Right lobe of liver (tissue), 4 donors: ENCODE measurements around the gene UGCG.

ENCODE experiments used
- CTCF ChIP-seq, 4 donors: fragments of 200-600 bp in 3 of 4; fragments of 450-650 bp in 1 of 4; IDR thresholded peaks; one replicate each; pipeline versions ENCODE4 v1.5.1 to v1.8.0; 2016 to 2022; ENCODE audit warnings: antibody characterized with exemption in 4 of 4, mild to moderate bottlenecking in 2 of 4
- POLR2A ChIP-seq: fragments of 450-650 bp; IDR thresholded peaks from one replicate; pipeline ENCODE4 v1.6.1; 2017; ENCODE audit warnings: antibody characterized with exemption, mild to moderate bottlenecking
- donor health status: DM: no; HTN: no; CAD: no.
- donor health status: DM: no; HTN: no; CAD: no.
- donor health status: DM: no; HTN: yes; CAD: no.

GRCh38 chr9:111866976-111867375 lies 29.6 kb upstream of the UGCG start:
- TF ChIP-seq CTCF (IDR thresholded peaks at IDR 0.05) (no peak), POLR2A (no peak)
